Stomach (tissue), 4 donors: ENCODE data around the gene MYO3B.

Experiments
- CTCF ChIP-seq, 7 experiments: fragments of 450-650 bp in 4 of 7; fragments of 200-600 bp in 3 of 7; sonication (generic) in 3 of 7; IDR thresholded peaks; one replicate each; pipeline ENCODE4 v1.5.1; 2016 to 2019; ENCODE audit warnings: antibody characterized with exemption in 7 of 7, control low read depth in 2 of 7, mild to moderate bottlenecking in 1 of 7
- POLR2A ChIP-seq, 4 donors: fragments of 450-650 bp; IDR thresholded peaks; one replicate each; pipeline ENCODE4 v1.6.1; 2016; ENCODE audit warnings: antibody characterized with exemption in 4 of 4, control low read depth in 2 of 4, mild to moderate bottlenecking in 1 of 4, moderate library complexity in 1 of 4
- POLR2AphosphoS5 ChIP-seq, 3 donors: sonication (generic); formaldehyde crosslinking; IDR thresholded peaks; one replicate each; pipeline ENCODE4 v1.6.1; 2016; ENCODE audit warnings: antibody characterized with exemption in 3 of 3

GRCh38 chr2:170362313-170362870 lies 184.4 kb downstream of the MYO3B start:
- TF ChIP-seq POLR2A (IDR thresholded peaks at IDR 0.05) (no peak), POLR2AphosphoS5 (IDR thresholded peaks at IDR 0.05) (no peak), CTCF (IDR thresholded peaks at IDR 0.05) (no peak)
